NCI-H1417 treated with DMSO at 0.1 percent for 48 hours (cell line): ENCODE measurements around the gene RORB.

Source experiments
- DNase-seq: peaks from one replicate; lab custom pipeline; 2025; lab: John Stamatoyannopoulos, UW

Gene RORB

DNA sequence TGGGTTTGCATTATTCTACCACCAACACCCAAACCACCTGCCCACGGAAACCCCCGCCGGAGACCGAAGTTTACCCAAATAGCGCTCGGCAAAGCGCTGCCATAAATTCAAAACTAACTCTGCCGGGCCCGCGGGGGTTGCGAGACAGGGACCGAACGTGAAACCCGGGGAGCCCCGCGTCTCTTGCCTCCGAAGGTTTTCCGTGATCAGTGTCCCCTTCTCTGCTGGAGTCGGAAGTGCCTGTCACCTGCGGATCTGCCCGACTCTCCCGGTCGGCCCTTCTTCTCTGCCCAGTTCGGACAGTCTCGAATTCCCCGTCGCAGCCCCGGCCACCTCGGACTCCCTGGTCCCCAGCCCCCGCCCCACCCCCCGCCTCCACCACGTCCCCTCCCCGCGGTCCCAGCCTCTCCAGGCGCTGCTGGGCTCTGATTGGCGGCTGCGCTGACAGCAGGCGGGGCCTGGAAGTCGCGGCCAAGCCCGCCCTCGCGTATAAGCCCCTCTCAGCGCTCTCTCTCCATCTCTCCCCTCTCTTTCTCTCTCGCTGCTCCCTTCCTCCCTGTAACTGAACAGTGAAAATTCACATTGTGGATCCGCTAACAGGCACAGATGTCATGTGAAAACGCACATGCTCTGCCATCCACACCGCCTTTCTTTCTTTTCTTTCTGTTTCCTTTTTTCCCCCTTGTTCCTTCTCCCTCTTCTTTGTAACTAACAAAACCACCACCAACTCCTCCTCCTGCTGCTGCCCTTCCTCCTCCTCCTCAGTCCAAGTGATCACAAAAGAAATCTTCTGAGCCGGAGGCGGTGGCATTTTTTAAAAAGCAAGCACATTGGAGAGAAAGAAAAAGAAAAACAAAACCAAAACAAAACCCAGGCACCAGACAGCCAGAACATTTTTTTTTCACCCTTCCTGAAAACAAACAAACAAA, at the start of gene RORB:
Gene RORB, plus strand, starts transcription at position 517 of the 929 bp plus-strand sequence. CDS start 642 bp downstream, outside the sequence.
- no peak for DNase-seq

DNA sequence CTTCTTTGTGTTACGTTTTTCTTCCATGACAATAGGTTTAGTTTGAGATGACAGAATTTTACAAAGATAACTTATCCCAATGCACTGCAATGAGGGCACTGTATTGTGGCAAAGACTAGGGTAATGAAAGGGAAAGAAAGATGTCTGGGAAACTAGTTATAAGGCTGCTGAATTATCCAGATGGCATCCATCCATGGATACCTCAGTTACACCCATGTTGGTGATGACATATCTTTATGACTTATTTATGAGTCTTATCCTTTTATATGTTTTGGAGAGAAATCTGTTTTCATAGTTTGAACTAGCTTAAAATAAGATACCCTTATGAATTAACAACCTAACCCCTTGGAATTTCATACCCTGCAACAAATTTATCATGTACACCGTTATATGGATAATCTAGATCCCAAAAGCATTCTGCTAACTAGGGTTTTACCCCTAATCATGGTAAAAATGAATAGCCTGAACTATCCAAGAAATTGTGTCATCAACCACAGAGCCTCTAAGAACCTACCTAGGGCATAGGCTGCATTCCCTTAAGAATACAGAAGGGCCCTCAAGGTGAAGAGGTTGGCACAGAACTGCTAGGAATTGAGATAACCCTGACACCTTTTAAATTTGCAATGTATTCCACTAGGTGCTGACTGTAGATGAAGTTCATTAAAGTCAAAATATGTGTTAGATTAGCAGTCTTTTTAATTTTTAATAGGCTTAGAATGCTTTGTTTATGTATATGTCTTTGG, 49.5 kb upstream of the RORB start:
- no peak for DNase-seq

DNA sequence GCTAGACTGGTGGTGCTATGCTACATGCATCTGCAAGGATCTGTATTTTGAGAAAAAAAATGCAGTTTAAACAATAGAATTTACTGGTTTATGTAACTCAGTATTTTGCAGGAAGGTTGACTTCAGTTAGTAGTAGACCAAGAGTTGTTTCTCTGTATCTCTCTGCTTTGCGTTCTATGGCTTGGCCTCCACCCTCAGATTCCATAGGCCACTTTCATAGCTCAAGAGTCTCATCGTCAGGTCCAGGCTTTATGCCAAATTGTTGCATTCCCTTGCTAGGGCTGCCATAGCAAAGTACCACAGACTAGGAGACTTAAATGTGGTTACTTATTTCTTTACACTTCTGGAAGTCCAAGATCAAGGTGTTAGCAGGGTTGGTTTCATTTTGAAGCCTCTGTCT, 48.1 kb upstream of the RORB start:
- DNase-seq: no peak

DNA sequence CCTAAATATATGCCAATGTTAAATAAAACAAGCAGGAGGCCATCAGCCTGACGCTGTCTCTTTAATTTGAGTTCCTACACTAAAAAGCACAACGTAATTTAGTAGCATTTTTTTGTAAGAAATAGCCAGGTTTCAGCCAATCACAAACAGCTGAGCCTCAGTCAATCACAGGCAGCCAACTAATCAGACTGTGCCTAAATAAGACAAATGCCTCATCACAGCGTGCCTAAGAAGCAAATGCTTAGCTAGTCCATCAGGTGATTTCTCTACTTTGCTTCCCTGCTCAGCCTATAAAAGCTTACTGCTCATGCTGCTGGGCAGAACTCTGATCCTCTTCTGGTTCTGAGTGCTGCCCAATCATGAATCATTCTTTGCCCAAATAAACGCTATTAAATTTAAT, 38.3 kb upstream of the RORB start:
- no peak for DNase-seq

DNA sequence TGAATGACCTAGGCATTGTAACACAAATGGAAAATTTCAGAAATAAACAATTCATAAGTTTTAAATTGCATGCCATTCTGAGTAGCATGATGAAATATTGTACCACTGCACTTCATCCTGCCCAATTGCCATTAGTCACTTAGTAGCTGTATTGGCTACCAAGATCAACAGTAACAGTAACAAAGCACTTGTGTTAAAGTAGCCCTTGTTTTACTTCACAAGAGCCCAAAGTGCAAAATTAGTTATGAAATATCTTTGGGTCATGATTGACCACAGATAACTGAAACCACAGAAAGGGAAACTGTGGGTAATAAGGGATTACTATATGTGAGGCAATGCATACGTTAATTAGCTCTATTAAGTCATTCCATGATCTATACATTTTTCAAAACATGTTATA, 33.3 kb upstream of the RORB start:
- DNase-seq: no peak

DNA sequence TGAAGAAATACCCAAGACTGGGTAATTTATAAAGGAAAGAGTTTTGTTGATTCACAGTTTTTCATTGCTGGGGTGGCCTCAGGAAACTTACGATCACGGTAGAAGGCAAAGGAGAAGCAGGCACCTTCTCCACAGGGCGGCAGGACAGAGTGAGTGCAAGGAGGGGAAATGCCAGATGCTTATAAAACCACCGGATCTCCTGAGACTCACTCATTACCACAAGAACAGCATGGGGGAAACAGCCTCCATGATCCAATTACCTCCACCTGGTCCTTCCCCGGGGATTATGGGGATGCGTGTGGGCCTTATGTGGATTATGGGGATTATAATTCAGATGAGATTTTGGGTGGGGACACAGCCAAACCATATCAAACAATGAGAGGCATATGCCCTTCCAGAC, 18.5 kb upstream of the RORB start:
- DNase-seq: no peak

DNA sequence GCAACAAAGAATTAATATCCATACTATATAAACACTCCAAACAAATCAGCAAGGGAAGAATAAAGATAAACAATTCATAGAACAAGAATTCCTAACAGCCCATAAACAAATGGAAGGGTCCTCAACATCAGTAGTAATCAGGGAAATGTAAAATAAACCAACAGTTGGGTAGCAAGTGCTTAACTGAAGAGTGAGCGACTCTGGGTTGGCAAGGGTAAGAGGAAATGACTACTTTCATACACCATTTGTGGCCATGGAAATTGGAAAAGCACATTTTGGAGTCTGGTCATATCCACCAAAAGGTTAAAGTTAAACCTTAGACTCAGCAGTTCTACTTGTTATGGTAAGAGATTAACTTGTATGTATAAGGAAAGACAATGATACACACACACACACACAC, 17.4 kb upstream of the RORB start:
- DNase-seq: no peak

DNA sequence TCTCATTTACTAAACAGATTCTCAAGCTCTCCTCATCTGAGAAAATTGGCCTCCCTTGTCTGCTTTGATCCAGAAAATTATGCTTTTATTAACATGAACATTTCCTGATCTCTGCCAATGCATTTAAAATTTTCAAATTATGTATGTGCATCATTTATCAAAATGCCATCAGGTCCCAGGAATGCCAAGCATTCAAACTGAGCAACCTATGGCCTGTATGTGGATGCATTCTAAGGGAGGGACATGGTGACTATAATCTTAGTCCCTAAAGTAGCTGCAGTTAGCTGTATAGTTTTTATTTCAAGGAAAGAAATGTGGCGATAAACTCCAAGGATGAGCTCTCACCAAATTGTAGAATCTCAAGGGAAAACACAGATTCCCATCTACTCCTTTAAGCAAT, 9.7 kb upstream of the RORB start:
- DNase-seq: no peak

DNA sequence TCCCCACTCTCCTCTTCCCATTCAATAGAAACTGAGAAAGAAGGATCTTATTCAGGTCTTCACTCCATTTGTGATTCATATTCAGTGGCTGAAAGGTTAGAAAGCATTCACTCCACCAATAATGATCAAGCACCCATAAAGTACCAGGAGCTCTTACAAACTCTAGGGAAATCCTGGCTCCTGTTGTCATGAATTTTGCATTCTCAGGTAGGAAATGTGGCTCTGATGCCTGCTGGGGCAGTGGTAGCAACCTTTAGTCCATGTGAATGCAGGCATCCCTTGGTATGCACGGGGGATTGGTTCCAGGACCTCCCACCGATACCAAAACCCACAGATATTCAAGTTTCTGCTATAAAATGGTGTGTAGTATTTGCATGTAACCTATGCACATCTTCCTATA, 3.6 kb upstream of the RORB start:
- no peak for DNase-seq

DNA sequence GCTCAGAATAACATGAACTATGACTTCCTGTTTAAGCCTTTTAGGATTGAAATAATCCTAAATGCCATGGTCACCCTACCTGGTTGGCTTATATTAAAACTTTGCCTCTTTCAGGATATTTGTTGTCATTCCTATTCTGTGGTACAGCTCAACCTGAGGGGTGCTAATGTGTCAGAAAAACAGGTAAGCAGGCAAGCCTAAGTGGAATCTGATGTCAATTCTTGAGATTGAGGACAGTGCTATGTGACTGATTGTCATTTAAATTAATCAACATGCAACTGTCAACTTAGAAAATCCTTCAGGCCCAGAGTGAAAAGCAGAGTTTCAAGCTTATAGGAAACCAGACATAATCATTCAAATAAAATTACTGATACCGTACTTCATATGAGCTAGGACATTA, 2.6 kb upstream of the RORB start:
- DNase-seq: no peak

DNA sequence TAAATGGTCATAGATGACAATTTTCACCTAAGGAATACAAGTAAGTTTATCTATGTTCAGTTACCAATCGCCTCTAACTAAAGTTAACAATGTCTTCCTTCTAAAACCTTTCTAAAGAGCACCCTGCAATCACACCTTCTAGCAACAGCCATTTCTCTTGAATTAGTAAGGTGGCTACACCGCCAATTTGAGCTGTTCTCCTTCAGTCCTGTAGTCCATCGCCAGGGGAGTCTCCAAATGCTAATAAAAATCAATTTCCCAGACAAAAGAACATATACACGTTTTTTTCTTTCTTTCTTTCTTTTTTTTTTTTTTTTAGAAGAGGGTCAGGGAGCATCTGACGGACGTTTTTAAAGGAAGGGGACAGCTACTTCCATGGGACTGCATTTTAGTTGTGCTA, 729 bp upstream of the RORB start:
- DNase-seq: no peak

DNA sequence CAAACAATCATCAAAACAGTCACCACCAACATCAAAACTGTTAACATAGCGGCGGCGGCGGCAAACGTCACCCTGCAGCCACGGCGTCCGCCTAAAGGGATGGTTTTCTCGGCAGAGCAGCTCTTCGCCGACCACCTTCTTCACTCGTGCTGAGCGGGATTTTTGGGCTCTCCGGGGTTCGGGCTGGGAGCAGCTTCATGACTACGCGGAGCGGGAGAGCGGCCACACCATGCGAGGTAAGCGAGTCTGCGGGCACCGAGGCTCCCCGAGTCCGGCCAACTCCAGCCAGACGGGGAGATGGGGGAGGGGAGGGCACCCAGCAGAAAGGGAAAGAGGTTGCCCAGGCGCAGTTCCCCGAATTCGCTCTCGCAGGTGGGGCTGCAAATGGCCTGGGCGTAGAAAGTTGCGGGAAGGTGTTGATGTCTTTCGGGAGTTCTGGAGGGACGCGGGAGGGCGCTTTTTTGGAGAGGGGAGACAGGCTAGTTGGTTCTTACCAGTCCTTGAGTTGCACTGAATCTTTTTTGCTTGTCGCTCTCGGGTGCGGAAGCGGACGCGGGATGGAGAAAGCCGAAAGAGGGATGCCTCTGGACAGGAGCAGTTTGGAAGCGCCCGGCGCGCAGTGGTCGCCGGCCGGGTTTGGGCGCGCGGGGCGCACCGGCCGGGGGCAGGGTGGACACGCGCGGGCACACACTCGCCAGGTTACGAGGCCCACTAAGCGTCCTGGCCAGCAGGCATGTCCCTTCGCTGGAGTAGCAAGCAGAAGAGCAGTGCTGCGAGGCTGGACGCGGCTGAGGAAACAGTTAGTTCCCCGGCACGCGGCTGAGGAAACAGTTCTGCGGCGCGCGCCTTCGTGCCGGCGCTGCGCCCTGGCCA, 849 bp downstream of the RORB start:
- DNase-seq: no peak

DNA sequence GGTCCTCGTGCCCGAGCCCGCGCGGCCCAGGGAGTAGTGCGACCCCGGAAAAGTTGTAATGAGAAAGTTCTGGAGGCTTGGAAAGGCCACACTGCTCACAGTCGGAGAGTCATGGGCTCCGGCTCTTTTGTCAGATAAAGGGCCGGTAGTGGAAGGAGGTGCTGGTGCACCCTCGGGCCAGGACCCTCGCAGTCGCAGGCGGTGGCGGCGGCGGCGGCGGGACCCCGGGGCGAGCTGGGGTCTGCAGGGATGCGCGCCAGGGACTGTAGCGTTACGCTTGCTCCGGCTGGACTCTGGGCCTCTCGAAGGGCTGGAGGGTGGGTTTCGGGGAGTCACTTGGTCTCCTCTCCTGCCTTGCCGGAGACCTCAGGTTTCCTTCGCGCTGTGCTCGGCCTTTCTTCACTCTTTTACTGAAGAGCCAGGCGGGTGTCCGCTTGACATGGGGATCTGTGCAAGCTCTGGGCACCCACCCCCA, 1.5 kb downstream of the RORB start:
- DNase-seq: no peak

DNA sequence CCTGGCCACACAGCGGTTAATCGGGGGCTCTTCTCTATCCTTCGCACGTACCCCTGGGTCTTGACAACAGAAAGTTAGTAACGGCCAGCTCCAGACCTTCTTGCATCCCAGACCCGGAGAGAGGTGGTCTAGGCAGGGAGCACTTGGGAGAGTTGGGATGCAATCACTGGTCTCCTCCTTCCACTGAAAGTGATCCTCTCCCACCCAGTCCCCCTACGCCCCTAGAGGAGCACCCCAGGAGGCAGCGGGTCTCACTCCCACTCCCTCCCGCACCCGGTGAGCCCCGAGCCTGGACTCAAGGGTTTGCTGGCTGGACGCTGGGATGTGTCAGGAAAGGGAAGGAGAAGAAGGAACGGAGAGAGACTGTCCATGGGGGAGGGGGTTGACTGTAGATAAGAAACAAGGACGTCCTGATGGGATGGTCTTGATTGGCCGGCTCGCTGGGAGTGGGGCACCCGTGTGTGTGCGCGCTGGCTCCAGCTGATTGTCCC, 2.0 kb downstream of the RORB start:
- no peak for DNase-seq

DNA sequence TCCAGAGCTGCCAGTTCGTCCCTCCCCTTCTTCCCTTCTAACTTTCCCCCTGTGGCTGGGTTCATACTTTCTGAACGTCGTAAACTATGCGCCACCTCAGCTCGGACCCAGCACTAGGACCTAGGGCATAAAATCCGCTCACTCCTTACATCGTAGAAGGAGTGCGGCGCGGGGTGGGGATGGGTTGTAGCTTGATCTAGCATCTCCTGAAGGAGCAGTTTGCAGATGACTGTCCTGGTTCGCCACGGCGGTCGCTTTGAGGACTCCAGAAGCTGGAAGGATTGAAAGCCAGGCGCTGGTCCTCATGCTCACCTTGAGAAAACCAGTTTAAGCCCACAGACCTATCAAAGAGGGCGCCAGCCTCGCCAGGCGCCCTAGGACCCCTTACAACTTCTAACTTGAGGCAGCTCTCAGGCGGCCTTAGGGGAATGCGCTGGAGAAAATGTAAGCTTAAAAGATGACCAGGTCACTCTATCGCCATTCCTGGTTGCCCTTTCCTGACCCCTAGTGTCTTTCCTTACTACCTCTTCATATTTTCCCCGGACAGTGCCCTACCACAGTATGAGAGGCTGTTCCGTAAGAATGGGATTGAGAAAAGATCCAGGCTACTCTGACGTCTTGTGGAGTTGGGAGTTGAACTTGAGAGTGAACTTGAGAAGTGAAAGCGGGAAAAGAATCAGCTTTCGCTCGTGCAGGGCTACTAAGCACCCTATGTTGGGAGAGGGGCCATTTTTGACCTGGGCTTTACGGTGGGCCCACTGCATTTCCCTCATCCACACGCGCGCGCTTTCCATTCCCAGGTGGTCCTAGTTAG, 2.8 kb downstream of the RORB start:
- no peak for DNase-seq

DNA sequence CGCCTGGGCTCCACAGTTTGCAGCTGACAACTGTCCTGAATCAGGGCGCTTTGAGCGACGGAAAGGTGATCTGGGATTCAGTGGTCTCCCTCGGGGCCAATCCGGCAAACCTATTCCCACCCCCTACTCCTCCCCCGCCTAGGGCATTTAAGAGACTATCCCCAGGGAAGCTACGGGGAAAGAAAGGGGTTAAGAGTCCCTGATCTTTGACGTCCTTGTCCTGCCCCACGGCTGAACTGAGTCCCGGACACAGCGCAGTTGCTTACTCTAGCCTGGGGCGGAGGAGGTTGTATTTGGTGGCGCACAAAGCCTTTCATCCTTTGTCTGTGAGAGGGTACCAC, 3.4 kb downstream of the RORB start:
- no peak for DNase-seq

DNA sequence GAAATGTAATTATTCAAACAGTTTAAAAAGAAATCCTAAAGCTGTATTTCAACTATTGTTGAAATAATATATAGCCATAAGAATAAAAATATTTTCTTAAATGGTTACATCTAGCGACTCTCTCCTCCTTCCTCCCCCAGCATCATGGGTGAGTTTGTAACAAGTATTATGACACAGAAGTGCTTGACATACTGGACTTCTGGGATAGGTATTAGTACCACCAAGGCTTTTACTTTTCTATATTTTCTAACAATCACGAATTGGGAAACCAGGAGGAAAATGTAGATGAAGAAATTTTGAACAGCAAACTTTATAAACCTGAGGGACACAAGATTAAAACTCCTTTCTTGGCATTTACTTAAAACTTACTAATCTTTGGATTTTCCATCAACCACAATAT, 4.4 kb downstream of the RORB start:
- DNase-seq: no peak

DNA sequence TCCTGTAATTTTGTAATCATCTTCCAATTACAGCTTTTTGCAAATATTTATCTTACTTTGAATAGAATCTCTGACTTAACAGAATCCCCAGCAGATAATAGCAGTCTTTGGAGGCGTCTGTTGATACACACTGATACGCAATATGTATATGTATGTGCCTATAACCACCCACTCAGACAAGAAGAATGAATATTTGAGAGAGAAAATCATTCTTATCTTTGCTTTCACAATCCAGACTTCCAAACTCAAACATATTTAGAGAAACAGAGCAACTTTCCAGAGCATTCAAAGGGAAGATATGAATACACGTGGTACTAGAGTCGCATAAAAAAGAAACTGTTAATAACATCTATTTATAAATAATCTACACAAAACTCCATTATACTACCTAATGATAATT, 6.1 kb downstream of the RORB start:
- DNase-seq: no peak

DNA sequence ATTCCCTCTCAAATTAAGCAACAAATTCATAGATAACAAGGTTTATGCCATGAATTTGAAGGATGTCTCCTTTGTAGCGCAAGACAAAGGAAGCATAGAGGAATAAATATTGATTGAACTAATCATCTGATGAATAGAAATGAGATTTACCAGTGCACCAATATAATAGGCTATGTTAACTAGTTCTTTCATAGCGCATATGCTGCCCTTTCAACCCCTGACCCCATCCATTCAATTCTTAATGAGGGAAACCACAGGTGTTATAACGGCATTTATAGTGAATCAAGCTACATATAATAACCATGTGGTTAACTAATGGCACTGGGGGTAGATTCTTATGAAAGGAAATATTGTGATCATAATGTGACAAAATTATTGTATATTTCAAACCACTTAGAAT, 6.5 kb downstream of the RORB start:
- no peak for DNase-seq

DNA sequence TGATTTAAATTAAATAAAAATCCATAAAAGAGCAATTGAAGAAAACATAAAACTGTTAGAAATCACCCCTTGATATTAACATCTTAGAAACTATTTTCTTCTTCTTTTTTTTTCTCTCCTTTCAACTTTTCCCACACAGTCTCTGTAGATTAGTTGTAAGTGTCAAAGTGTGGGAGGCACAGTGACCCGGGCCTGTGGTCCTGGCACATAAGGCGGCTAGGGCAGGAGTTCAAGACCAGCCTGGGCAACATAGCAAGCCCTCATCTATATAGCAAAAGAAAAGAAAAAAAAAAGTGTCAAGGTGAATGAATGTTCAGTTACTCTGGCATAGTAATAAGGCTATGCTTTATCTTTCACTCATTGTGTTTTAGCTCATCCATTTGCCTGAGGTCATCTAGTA, 14.2 kb downstream of the RORB start:
- DNase-seq: no peak

DNA sequence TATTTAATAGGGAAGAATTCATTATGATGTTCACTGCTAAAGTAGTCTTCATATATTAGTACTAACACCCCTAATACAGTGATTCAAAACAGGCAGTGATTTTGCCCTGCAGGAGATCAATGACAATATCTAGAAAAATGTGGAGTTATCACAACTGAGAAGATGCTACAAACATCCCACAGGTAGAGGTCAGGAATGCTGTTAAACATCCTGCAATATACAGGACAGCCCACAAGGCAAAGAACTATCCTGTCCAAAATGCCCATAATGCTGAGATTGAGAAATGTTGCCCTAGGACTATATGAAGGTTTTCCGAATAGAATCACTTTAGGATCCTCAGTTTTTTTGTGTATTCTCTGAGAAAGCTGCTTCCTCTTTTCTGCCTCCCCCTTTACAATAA, 15.3 kb downstream of the RORB start:
- no peak for DNase-seq
